Activated T-cell treated with anti-CD3 and anti-CD28 coated beads, Interleukin-2, amount 50 U/mL, for 24 hours (primary cell): ENCODE results near the gene STK24.

Experiments used
- DNase-seq: peaks from one replicate; pipeline ENCODE4 v3.0.0-alpha.2; 2020
- H3K27ac Mint-ChIP-seq: 2 replicates; pipeline ENCODE4 v1.8.0; 2020; ENCODE audit warnings: mild to moderate bottlenecking, mixed read lengths
- H3K27me3 Mint-ChIP-seq: 2 replicates; pipeline ENCODE4 v1.8.0; 2020; ENCODE audit warnings: mixed read lengths
- H3K36me3 Mint-ChIP-seq: 2 replicates; pipeline ENCODE4 v1.8.0; 2020; ENCODE audit warnings: low read depth, mixed read lengths
- H3K4me1 Mint-ChIP-seq: 2 replicates; pipeline ENCODE4 v1.8.0; 2020; ENCODE audit warnings: low read depth, mixed read lengths
- H3K4me3 Mint-ChIP-seq: 2 replicates; pipeline ENCODE4 v1.8.0; 2020; ENCODE audit warnings: mild to moderate bottlenecking, moderate library complexity, mixed read lengths
- H3K9me3 Mint-ChIP-seq: 2 replicates; pipeline ENCODE4 v1.8.0; 2020; ENCODE audit warnings: mixed read lengths

The STK24 gene

DNA sequence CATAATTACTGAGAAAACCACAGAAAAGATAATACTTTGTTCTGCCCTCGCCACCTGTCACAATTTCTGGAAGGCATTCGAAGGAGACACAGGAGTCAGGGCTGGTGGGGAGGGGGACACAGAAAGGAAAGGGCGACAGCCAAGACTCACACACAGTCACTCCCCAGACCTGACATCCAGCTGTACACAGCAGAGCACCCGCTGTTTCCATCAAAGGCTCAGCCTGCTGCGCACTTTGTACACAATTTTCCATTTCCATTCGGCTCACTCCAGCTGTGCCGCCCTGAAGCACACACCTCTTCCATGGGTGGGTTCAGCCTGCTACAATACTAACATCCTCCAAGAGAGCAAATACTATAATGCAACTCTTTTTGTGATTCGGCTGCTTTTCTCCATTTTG is 38.0 kb downstream of the STK24 start:
- Mint-ChIP-seq H3K27me3 (no peaks in the 10 kb centered on the region), H3K4me3 (no peak overlapping the region), H3K9me3 (no peaks in the 10 kb centered on the region), H3K4me1 (peaks cover 97% of the 10 kb centered on the region), H3K36me3 (peaks cover 85% of the 10 kb centered on the region), H3K27ac (peak overlapping the region; percentile 38)
- no peak for DNase-seq

DNA sequence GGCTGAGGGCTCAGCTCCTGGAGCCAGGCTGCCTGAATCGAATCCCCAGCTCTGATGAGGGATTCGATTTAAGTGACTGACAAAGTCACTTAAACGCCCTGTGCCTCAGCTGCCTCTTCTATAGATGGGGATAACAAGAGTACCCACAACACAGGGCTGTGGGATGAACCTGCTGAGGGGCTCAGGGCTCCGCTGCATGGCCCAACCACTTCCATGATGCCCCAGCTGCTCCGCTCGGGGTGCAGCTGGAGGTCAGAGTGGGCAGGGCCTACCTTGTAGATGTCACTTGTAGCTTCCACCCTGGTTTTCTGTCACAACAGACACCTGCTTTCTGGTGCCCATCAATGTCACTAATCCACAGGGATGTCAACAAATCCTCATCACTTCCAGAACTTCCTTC is 39.2 kb downstream of the STK24 start:
- Mint-ChIP-seq H3K27ac (peak overlapping the region; percentile 38), H3K27me3 (no peaks in the 10 kb centered on the region), H3K4me3 (no peak overlapping the region), H3K4me1 (peaks cover 93% of the 10 kb centered on the region), H3K36me3 (peaks cover 79% of the 10 kb centered on the region), H3K9me3 (no peaks in the 10 kb centered on the region)
- no peak for DNase-seq

DNA sequence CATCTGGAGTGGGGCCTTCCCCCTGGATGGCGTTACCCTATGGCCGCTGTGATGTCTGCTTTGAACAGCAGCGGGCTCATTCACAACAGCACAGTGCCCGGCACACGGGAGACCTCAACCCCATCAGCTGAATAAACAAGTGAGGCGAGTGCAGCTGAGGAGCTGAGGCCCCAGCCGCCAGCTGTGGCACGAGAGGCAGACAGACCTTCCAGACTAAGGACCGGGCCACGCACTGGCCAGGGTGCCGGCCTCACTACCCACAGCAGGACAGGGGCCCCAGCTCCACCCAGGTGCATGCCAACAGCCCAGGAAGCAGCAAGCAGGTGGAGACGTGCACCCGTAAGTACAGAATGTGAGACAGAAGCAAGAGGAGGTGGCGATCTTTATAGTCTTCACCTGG is 39.6 kb downstream of the STK24 start:
- H3K4me1 Mint-ChIP-seq: peaks cover 93% of the 10 kb centered on the region
- H3K27me3 Mint-ChIP-seq: no peaks in the 10 kb centered on the region
- no peak for DNase-seq
- H3K9me3 Mint-ChIP-seq: no peaks in the 10 kb centered on the region
- H3K4me3 Mint-ChIP-seq: no peak overlapping the region
- peaks cover 79% of the 10 kb centered on the region for H3K36me3 Mint-ChIP-seq
- peak overlapping the region; percentile 79 for H3K27ac Mint-ChIP-seq

DNA sequence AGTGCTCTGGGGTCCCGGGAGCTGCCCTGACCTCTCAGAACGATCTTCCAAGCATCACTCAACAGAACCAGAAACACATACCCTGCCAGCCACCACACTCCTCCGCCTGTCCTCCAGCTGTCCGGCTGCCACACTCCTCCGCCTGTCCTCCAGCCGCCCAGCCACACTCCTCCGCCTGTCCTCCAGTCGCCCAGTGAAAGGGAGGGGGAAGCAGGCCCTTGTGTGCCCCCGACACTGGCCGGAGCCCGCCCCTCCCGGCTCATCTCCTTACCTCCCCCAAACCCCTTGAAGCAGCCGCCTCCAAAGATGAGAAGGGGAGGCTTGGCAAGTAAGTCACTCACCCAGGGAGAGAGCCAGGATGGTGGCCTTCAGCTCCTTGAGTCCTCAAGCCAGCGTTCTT is 40.2 kb downstream of the STK24 start:
- Mint-ChIP-seq H3K4me3 (no peak overlapping the region), H3K27me3 (no peaks in the 10 kb centered on the region), H3K27ac (peak overlapping the region; percentile 79), H3K4me1 (peaks cover 93% of the 10 kb centered on the region), H3K9me3 (no peaks in the 10 kb centered on the region), H3K36me3 (peaks cover 77% of the 10 kb centered on the region)
- DNase-seq: no peak

DNA sequence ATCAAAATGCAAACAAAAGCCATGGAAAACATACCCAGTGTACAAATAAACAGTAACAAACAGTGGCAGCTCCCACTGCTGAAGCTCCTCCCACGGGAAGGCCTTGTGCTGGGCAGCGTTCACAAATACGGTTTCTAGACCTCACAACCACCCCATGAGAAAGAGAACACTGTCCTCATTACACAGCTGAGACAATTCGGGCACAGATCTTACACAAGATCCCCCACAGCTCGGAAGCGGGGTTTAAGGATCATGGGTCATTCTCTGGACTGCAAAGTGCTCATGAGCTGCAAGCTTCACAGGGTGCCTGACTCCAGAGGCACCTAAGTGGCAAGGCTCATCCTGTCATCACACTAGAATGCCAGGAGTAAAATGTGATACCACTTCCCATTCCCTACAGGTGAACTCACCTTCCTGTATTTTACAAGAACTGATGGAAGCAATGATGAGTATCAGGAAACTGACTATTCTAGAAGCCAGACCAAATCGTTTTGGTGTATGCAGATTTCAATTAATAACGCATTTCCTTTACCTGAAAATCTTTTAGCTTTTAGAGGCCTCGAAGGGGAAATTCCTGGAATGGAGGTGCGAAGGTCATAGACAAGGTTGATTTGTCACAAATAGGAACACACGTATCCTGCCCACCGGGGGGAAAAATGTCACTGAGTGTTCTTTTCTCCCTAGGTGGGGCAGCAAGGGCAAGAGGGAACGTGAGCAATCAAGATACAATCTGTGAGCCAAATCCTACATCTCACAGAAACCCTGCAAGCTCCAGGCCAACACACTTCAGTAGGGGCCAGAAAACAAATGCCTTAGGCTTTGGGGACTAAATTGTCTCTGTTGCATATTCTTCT is 41.2 kb downstream of the STK24 start:
- Mint-ChIP-seq H3K27ac (peak overlapping the region; percentile 79), H3K9me3 (no peaks in the 10 kb centered on the region), H3K4me1 (peaks cover 93% of the 10 kb centered on the region), H3K27me3 (no peaks in the 10 kb centered on the region), H3K4me3 (no peak overlapping the region), H3K36me3 (peaks cover 77% of the 10 kb centered on the region)
- DNase-seq: no peak

DNA sequence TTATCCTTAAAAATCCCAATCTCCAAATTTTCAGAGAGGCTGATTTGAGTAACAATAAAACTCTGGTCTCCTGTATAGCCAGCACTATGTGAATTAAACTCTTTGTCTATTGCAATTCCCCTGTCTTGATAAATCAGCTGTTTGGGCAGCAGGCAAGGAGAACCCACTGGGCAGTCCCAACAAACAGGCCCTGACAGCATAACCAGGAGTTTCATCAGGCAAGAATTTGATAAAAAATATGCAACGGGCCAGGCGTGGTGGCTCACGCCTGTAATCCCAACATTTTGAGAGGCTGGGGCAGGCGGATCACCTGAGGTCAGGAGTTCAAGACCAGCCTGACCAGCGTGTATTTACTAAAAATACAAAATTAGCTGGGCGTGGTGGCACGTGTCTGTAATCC is 42.1 kb downstream of the STK24 start:
- no peak for DNase-seq
- H3K9me3 Mint-ChIP-seq: no peaks in the 10 kb centered on the region
- no peaks in the 10 kb centered on the region for H3K27me3 Mint-ChIP-seq
- no peak overlapping the region for H3K4me3 Mint-ChIP-seq
- peaks cover 93% of the 10 kb centered on the region for H3K4me1 Mint-ChIP-seq
- peak overlapping the region; percentile 83 for H3K27ac Mint-ChIP-seq
- peaks cover 76% of the 10 kb centered on the region for H3K36me3 Mint-ChIP-seq

DNA sequence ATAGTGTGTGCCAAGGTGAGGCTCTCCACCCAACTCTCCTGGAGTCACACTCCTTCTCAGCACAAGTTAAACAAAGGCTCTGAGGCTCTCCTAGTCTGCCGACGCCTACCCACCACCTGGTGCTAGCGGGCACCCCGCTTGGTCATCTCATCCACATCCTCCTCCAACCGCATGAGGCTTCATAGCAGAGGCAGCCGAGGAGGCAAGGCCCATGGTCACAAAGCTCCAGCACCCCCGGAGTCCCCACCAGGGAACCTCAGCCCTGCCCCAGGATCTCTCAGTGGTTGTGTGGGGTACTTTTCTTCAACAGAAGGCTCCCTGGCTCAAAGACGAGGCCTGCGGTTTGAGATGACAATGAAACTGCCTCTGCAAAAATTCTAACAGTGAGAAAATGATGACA is 43.0 kb downstream of the STK24 start:
- H3K4me1 Mint-ChIP-seq: peaks cover 93% of the 10 kb centered on the region
- no peaks in the 10 kb centered on the region for H3K9me3 Mint-ChIP-seq
- peaks cover 75% of the 10 kb centered on the region for H3K36me3 Mint-ChIP-seq
- H3K4me3 Mint-ChIP-seq: no peak overlapping the region
- no peaks in the 10 kb centered on the region for H3K27me3 Mint-ChIP-seq
- H3K27ac Mint-ChIP-seq: peak overlapping the region; percentile 83
- no peak for DNase-seq

DNA sequence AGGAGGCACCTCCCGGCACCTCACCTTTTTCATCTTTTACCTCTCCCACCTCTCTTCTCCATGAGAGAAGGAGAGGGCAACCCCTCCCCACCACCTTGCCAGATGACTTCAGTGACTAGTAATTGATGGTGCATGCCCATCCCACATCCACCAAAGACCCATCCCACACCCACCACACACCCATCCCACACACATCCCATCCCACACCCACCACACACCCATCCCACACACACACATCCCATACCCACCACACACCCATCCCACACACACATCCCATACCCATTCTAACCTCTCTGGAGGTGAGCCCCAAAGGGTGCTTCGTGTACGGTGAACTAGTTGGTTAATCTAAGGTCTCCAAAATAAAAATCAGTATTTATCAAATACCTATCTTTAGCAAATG is 44.7 kb downstream of the STK24 start:
- no peaks in the 10 kb centered on the region for H3K27me3 Mint-ChIP-seq
- peaks cover 94% of the 10 kb centered on the region for H3K4me1 Mint-ChIP-seq
- H3K36me3 Mint-ChIP-seq: peaks cover 68% of the 10 kb centered on the region
- peak overlapping the region; percentile 74 for H3K27ac Mint-ChIP-seq
- DNase-seq: no peak
- no peak overlapping the region for H3K4me3 Mint-ChIP-seq
- H3K9me3 Mint-ChIP-seq: no peaks in the 10 kb centered on the region

DNA sequence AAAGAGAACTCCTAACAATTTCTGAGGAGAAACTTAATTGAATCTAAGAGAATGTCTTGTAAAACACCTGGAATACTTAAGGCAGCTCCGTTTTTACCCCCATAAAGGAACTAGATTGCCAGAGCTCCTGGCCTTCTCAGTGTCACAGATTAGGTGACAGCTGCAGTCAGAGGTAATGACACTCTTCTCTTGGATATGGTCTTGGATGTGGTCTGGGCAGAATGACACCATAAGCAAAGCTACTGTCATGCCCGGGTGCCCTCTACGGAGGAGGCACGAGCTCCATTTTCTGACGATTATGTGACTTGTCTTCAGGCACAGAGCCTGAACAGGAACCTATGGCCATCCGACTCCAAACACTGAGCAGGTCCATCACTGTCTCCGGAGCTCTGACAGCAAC is 46.7 kb downstream of the STK24 start:
- H3K36me3 Mint-ChIP-seq: peaks cover 62% of the 10 kb centered on the region
- H3K27me3 Mint-ChIP-seq: no peaks in the 10 kb centered on the region
- H3K9me3 Mint-ChIP-seq: no peaks in the 10 kb centered on the region
- no peak for DNase-seq
- peaks cover 94% of the 10 kb centered on the region for H3K4me1 Mint-ChIP-seq
- peak overlapping the region; percentile 74 for H3K27ac Mint-ChIP-seq
- H3K4me3 Mint-ChIP-seq: no peak overlapping the region

DNA sequence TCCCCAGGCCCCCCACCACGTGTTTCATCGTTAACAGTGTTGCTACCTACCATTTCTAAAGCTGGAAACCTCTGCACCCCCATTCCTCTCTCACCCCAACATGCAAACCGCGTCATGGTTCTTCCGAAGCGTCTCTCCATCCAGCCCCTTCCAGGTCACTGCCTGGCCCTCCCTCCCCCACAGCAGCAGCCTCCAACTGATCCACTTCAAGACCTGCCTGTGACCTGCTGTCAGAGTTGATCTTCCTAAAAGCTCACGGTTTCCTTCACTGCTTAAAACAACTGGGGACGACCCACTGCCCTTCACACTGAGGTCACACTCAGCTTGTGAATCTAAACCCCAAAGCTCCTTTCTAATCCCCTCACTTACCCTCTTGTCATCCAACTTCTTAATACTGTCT is 47.7 kb downstream of the STK24 start:
- no peak for DNase-seq
- H3K27me3 Mint-ChIP-seq: no peaks in the 10 kb centered on the region
- peaks cover 95% of the 10 kb centered on the region for H3K4me1 Mint-ChIP-seq
- H3K9me3 Mint-ChIP-seq: no peaks in the 10 kb centered on the region
- peak overlapping the region; percentile 61 for H3K4me3 Mint-ChIP-seq
- H3K27ac Mint-ChIP-seq: peak overlapping the region; percentile 94
- peaks cover 54% of the 10 kb centered on the region for H3K36me3 Mint-ChIP-seq

DNA sequence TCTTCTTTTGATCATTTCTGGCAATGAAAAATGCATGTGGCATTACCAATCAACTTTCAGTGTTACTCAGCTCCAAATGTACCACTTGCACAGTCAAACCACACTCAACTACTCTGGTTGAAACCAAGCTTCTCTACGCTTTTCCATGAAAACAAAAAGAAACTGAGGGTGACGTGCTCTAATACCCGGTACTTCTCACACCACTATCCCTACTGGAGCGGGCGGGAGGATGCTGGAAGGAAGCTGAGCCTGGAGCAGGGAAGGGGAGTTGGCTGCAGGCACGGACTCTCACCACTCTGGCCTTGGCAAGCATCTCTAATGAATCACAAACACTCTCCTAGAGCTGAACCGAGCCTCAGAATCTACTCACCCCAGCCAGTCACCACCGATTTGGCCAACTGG is 48.2 kb downstream of the STK24 start:
- Mint-ChIP-seq H3K9me3 (no peaks in the 10 kb centered on the region), H3K4me3 (peak overlapping the region; percentile 52), H3K27me3 (no peaks in the 10 kb centered on the region), H3K4me1 (peaks cover 95% of the 10 kb centered on the region), H3K36me3 (peaks cover 51% of the 10 kb centered on the region), H3K27ac (peak overlapping the region; percentile 94)
- DNase-seq: peak; percentile 59

DNA sequence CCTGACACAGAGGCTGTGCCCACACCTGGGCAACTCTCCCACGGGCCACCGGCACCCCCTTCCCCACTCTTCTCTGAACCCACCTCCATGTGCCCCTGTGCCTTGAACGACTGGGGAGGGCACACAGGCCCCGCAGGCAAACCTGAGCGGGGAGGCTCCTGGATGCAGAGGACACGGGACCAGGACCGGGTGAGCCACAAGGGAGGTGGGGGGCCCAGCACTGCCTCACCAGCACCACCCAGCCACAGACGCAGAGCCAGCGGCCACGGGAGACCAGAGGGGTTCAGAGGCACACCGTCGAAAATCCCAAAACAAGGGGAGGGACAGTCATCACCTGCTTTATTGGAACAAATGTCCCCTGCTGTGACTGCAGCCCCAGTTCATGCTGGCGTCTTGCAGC is 49.4 kb downstream of the STK24 start:
- DNase-seq: no peak
- no peak overlapping the region for H3K4me3 Mint-ChIP-seq

DNA sequence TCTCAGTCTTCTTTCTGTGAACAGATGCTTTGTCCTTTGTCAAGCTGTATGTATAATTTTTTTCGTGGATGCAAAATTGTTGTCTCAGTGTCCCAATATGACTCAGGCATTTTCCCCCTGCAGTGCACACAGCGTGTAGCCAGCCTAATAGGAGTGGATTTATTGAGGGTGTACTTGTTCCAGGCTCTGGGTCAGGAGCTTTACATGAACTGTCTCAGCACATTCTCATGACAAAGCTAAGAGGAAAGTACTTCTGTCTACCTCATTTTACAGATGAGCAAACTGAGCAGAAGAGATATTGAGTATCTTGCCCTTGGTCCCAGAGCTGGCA is 50.8 kb downstream of the STK24 start:
- Mint-ChIP-seq H3K4me3 (no peak overlapping the region), H3K27ac (peak overlapping the region; percentile 82), H3K27me3 (no peaks in the 10 kb centered on the region), H3K9me3 (no peaks in the 10 kb centered on the region), H3K36me3 (peaks cover 41% of the 10 kb centered on the region), H3K4me1 (peaks cover 100% of the 10 kb centered on the region)
- DNase-seq: no peak

More for the DNA sequence above, 49.4 kb downstream of the STK24 start:
- Mint-ChIP-seq H3K9me3 (no peaks in the 10 kb centered on the region), H3K36me3 (peaks cover 47% of the 10 kb centered on the region), H3K4me1 (peaks cover 100% of the 10 kb centered on the region), H3K27ac (peak overlapping the region; percentile 82), H3K27me3 (no peaks in the 10 kb centered on the region)

DNA sequence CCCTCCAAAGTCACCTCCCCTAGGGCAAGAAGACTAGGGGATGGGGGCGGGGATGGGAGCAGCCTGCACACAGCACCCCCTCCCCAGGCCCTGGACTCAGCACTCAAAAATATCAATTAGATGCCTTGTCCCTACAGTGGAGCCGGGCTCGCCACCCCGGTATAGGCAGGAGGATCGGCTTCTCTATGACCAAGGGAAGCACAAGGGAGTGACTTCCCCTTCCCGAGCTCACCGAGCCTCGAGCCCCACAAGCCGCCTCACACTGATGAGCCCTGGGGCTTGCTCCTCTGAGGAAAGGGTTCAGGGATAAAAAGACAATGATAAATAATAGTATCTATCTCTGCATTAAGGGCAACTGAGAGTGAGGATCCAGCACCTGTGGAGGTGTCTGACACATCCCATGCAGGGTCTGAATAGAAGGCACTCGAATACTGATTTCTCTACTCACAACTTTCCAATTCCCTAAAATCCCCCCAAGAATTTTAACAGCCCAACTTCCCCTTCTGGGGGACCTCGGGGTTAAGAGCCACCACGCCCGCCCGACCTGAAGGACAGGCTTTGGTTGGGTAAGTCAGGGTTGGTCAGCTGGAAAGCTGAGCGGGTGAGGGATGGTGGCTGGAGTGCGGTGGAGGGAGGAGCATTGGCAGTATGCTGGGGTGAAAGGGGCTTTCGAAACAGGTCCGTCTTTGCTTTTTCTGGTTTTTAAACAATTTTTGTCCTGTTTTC is 51.3 kb downstream of the STK24 start:
- no peaks in the 10 kb centered on the region for H3K9me3 Mint-ChIP-seq
- peak overlapping the region; percentile 82 for H3K27ac Mint-ChIP-seq
- H3K4me1 Mint-ChIP-seq: peaks cover 100% of the 10 kb centered on the region
- H3K27me3 Mint-ChIP-seq: no peaks in the 10 kb centered on the region
- peaks cover 37% of the 10 kb centered on the region for H3K36me3 Mint-ChIP-seq
- DNase-seq: no peak
- no peak overlapping the region for H3K4me3 Mint-ChIP-seq

DNA sequence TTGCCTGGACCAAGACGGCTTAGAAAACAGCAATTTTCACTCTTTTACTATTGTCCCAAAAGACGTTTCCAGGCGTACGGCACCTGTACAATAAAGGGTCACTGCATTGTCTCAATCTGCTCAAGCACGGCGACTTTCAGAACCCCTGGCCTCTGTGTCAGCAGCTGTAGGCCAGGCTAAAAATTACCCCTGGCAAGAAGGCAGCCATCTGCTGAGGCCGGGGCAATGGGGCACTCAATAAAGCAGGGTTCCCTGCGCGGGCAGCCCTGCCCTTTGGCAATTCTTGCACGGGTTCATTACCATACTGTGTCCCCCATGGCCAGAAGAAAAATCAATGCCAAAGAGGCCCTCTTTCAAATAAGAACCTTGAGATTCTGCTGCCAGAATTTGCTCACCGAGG is 52.1 kb downstream of the STK24 start:
- Mint-ChIP-seq H3K4me3 (no peak overlapping the region), H3K36me3 (peaks cover 31% of the 10 kb centered on the region), H3K27me3 (no peaks in the 10 kb centered on the region), H3K27ac (peak overlapping the region; percentile 87), H3K4me1 (peaks cover 100% of the 10 kb centered on the region), H3K9me3 (no peaks in the 10 kb centered on the region)
- no peak for DNase-seq
